ENCODE results near the gene WDSUB1. TPM values are rescaled to one million over a fixed set of nuclear protein-coding genes. Genes with fewer than 3 reads are reported as not detected.

The WDSUB1 gene
- total and polyA plus RNA-seq, 10 donors: 5.2 to 14.8 (median 9.5) TPM

DNA sequence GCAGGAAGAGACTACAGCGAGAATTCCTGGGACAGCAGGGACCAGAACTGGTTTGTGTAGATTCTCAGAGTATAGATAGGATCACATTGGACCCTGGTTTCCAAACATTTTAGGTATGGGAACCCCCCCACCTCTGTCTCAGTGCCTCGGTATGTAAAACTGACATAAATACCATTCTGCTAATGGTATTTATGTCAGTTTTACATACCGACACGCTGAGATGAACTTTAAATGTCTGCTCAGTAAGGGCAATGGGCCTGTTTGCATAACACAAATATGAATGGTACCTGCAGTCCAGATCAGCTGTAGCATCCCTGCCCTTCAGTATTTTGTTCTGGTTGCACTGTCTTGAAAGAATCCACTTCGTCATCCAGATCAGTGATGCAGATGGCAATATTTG, 73.2 kb downstream of the WDSUB1 start:
- peaks cover 0 to 4% (median 0%) of the 10 kb centered on the region in 8 donors for H3K9me3 ChIP-seq
- 88 to 97% (median 91%) methylated on average over 5 of the region's 5 CpGs for WGBS, 5 donors
- peaks cover 0 to 36% (median 4%) of the 10 kb centered on the region in 6 donors for H3K36me3 ChIP-seq
- H3K4me3 ChIP-seq: no peak overlapping the region
- intact Hi-C loops (cut with DNase I; ENCODE audit: low total_unique reads): no loop called here
- H3K27me3 ChIP-seq (replicated peaks in 1 of 7): no peaks in the 10 kb centered on the region
- no peak for TF ChIP-seq POLR2AphosphoS5 (IDR thresholded peaks at IDR 0.05)
- TF ChIP-seq, protein P1, sequence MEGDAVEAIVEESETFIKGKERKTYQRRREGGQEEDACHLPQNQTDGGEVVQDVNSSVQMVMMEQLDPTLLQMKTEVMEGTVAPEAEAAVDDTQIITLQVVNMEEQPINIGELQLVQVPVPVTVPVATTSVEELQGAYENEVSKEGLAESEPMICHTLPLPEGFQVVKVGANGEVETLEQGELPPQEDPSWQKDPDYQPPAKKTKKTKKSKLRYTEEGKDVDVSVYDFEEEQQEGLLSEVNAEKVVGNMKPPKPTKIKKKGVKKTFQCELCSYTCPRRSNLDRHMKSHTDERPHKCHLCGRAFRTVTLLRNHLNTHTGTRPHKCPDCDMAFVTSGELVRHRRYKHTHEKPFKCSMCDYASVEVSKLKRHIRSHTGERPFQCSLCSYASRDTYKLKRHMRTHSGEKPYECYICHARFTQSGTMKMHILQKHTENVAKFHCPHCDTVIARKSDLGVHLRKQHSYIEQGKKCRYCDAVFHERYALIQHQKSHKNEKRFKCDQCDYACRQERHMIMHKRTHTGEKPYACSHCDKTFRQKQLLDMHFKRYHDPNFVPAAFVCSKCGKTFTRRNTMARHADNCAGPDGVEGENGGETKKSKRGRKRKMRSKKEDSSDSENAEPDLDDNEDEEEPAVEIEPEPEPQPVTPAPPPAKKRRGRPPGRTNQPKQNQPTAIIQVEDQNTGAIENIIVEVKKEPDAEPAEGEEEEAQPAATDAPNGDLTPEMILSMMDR (IDR thresholded peaks at IDR 0.05 in 8 of 11, conservative IDR thresholded peaks at IDR 0.05 in 3 of 11): no peak
- no peak for TF ChIP-seq POLR2A (IDR thresholded peaks at IDR 0.05)
- peaks cover 0 to 34% (median 24%) of the 10 kb centered on the region in 6 donors for H3K4me1 ChIP-seq
- no peak for DNase-seq
- H3K27ac ChIP-seq: no peak overlapping the region

DNA sequence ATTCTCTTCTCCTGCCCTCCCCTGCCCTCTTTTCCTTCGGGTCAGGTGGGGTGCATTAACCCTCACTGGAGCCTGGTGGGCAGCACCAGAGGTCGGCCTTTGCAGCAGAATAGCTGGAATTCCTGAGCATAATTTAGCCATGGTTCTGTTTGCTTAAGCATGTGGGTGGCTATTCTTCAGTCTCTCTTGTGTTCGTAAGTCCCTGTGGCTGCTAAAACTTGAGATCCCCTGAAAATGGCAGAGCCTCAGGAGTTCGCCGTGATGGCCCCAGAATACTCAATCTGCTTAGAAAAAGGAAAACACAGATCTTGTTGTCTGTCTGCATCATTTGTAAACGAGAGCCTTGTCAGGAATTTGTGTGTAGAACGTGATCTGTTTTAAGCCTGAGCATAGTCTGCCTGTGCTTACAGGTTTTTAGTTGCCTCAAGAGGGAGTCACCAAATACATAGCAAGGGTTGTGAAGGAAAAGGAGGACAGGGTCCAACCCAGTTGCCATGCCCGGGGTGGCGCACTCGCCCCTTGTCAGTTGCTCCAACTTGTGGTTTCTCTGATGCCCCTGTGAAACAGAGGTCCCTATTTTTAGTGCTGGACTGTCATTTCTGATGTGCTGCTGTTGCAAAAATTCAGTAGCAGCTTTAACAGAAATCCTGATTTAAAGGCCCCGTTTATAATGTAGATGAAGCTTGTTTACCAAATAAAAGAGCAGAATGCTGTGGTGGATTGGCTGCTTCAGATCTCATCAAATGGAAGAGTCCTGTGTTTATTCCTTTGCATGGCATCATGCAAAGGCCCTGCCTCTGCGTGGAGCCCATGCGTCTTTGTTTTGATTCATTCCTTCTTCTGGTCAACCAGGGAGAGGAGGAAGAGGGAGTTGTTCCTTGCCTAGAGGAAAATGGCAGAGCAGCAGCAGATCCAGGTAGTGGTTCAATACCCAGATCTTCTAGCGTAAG, 74.8 kb downstream of the WDSUB1 start:
- peak overlapping the region in 1 of 8 donors; percentile 1 for H3K27ac ChIP-seq
- intact Hi-C loops (cut with DNase I; ENCODE audit: low total_unique reads): no loop called here
- peaks cover 0 to 34% (median 25%) of the 10 kb centered on the region in 6 donors for H3K4me1 ChIP-seq
- H3K9me3 ChIP-seq: no peaks in the 10 kb centered on the region
- 81 to 89% (median 87%) methylated on average over 14 of the region's 14 CpGs for WGBS, 5 donors
- H3K4me3 ChIP-seq: no peak overlapping the region
- peak; percentile 35 for DNase-seq
- TF ChIP-seq POLR2AphosphoS5 (IDR thresholded peaks at IDR 0.05) (no peak), POLR2A (IDR thresholded peaks at IDR 0.05) (no peak)
- TF ChIP-seq, protein P1 (IDR thresholded peaks at IDR 0.05 in 8 of 11, conservative IDR thresholded peaks at IDR 0.05 in 3 of 11): no peak
- peaks cover 0 to 21% (median 0%) of the 10 kb centered on the region in 6 donors for H3K36me3 ChIP-seq
- H3K27me3 ChIP-seq (replicated peaks in 1 of 7): no peaks in the 10 kb centered on the region

DNA sequence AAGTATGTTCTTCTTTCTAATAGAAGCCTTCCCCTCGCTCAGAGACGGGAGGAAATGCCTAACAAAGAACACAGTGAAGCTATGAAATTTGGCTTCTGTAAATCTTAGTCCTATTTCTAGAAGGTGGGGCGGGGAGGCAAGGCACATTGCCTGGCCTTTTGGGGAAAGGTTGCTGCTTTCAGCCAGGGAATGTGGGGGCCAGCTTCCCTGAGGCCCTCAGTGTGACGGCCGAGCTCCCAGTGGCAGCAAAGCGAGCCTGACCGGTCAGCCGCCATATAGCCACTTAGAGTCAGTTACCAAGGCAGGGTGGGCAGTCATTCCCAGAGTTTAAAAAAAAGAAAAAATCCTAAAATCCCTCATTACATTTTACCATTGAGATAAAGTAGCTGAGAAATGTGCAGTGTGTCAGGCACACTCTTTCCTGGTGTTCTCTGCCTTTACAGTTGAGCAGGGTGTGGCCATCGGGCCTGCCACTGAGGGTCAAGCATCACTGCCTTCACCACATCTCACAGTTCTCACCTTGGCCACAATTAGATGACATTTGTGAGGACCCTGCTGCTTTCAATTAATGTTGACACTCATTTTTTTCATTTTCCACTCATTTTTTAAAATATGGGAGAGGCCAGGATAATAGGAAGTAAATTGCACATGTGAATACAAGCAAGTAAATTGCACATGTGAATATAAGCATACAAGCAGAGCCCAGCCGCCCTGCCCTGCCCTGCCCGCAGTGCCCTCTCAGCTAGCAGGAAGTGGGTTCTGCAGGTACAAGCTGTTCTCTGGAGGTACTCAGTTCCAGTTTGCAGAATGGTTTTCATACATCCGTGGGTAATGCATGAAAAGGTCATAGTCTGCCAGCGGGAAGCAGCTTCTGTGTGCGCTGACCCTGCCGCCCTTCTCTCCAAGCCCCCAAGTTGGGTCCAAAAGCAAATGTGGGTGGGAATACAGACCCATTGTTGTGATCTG, 76.9 kb downstream of the WDSUB1 start:
- WGBS, 5 donors: 78 to 85% (median 82%) methylated on average over 15 of the region's 15 CpGs
- intact Hi-C loops (cut with DNase I; ENCODE audit: low total_unique reads): no loop called here
- H3K9me3 ChIP-seq: no peaks in the 10 kb centered on the region
- H3K27ac ChIP-seq: peak overlapping the region in 6 of 8 donors; percentile 43 to 85 (median 72)
- peak overlapping the region in 1 of 8 donors; percentile 43 for H3K4me3 ChIP-seq
- H3K27me3 ChIP-seq (replicated peaks in 1 of 7): no peaks in the 10 kb centered on the region
- TF ChIP-seq POLR2AphosphoS5 (IDR thresholded peaks at IDR 0.05): peak; percentile 29 to 95 (median 80)
- TF ChIP-seq, protein P1 (IDR thresholded peaks at IDR 0.05 in 8 of 11, conservative IDR thresholded peaks at IDR 0.05 in 3 of 11): no peak
- peak in 1 of 3 donors; percentile 4 for TF ChIP-seq POLR2A (IDR thresholded peaks at IDR 0.05)
- DNase-seq: peak; percentile 92
- peaks cover 0 to 34% (median 25%) of the 10 kb centered on the region in 6 donors for H3K4me1 ChIP-seq
- H3K36me3 ChIP-seq: peaks cover 0 to 22% (median 0%) of the 10 kb centered on the region in 6 donors
